Sciatic nerve (tissue), 2 donors: ENCODE data around the gene RASGRP4. TPM values are rescaled to one million over a fixed set of nuclear protein-coding genes. Genes with fewer than 3 reads are reported as not detected.
"Not testable (repeated sequence)": the region's sequence is repeated elsewhere in the genome, so short reads cannot be mapped to it uniquely, and the experiment has no call there.

Experiments used
- ATAC-seq: fragments of 200-7000 bp; cut with Tn5 transposase; one replicate; pipeline ENCODE4 v1.9.1; 2020; ENCODE audit warnings: mild to moderate bottlenecking, moderate library complexity
- DNase-seq: peaks from one replicate; pipeline ENCODE4 v3.0.0-alpha.2; 2020; ENCODE audit warnings: low spot score
- intact Hi-C: fragments of 100-400 bp; cut with DNase I; formaldehyde crosslinking; loops from one replicate; pipeline ENCODE4 v1.14.2; 2022
- total RNA-seq: library from RNA; stranded (reverse); fragmentation: NEBNext Ultra II Directional; extraction: Animal tissue kit (Norgen Biotek cat#: 25700); gene quantifications from one replicate; pipeline ENCODE4 v1.2.1, GENCODE V29; 2021
- donor health status: DM: no; HTN: no; CAD: no.
- donor health status: DM: no; HTN: no; CAD: no.

Gene RASGRP4
- total RNA-seq, 1 donor from 2014 or later = 7.0 TPM

GRCh38 chr19:38451629-38452028, 25.6 kb upstream of the RASGRP4 start:
- intact Hi-C loops = no loop called here
- DNase-seq (no peak), ATAC-seq (no peak)

- DNase-seq (no peak), ATAC-seq (no peak)
- intact Hi-C loops = no loop called here
Measured at GRCh38 chr19:38451036-38451435, 25.0 kb upstream of the RASGRP4 start.

- no peak for DNase-seq
- ATAC-seq = no peak
- intact Hi-C loops = no loop called here
Measured at GRCh38 chr19:38449518-38449917, 23.5 kb upstream of the RASGRP4 start.

- intact Hi-C loops = no loop called here
- DNase-seq (no peak), ATAC-seq (no peak)
Measured at GRCh38 chr19:38448225-38448624, 22.2 kb upstream of the RASGRP4 start.

- intact Hi-C loops = no loop called here
- ATAC-seq (no peak), DNase-seq (no peak)
Measured at GRCh38 chr19:38445362-38445761, 19.3 kb upstream of the RASGRP4 start.

- ATAC-seq = no peak
- intact Hi-C loops = no loop called here
Measured at GRCh38 chr19:38444026-38444425, 18.0 kb upstream of the RASGRP4 start.

GRCh38 chr19:38443458-38443999, 17.5 kb upstream of the RASGRP4 start:
- ATAC-seq (no peak), DNase-seq (no peak)
- intact Hi-C loops = no loop called here

More at GRCh38 chr19:38444026-38444425, 18.0 kb upstream of the RASGRP4 start:
- DNase-seq = no peak

GRCh38 chr19:38442736-38443135, 16.7 kb upstream of the RASGRP4 start:
- no peak for DNase-seq
- intact Hi-C loops = no loop called here
- no peak for ATAC-seq

- ATAC-seq = no peak
- no peak for DNase-seq
- intact Hi-C loops = no loop called here
Measured at GRCh38 chr19:38441657-38442348, 15.8 kb upstream of the RASGRP4 start.

- no peak for DNase-seq
- intact Hi-C loops = no loop called here
- no peak for ATAC-seq
Measured at GRCh38 chr19:38440592-38440991, 14.6 kb upstream of the RASGRP4 start.

- ATAC-seq (no peak), DNase-seq (no peak)
- intact Hi-C loops = no loop called here
Measured at GRCh38 chr19:38437917-38438316, 11.9 kb upstream of the RASGRP4 start.

GRCh38 chr19:38437295-38437694, 11.3 kb upstream of the RASGRP4 start:
- no peak for ATAC-seq
- intact Hi-C loops = no loop called here
- DNase-seq = no peak

- intact Hi-C loops = no loop called here
- ATAC-seq (peak; percentile 76), DNase-seq (no peak)
Measured at GRCh38 chr19:38434549-38435051, 8.6 kb upstream of the RASGRP4 start.

GRCh38 chr19:38433268-38433733, 7.3 kb upstream of the RASGRP4 start, which contains the start of gene RYR1:
TSS of gene RYR1 (plus strand) at chr19:38433691. CDS start at chr19:38433830, 139 bp downstream.
- intact Hi-C loops = no loop called here
- DNase-seq = peak; percentile 74
- ATAC-seq = peak; percentile 77

- no peak for ATAC-seq
- intact Hi-C loops = no loop called here
- DNase-seq = no peak
Measured at GRCh38 chr19:38430931-38431330, 4.9 kb upstream of the RASGRP4 start.

GRCh38 chr19:38429811-38430156, 3.8 kb upstream of the RASGRP4 start:
- ATAC-seq (no peak), DNase-seq (no peak)
- intact Hi-C loops = no loop called here

- DNase-seq = no peak
Measured at GRCh38 chr19:38429055-38429810, 3.2 kb upstream of the RASGRP4 start.

GRCh38 chr19:38427035-38427677, 1.1 kb upstream of the RASGRP4 start:
- intact Hi-C loops, ATAC-seq, DNase-seq: not testable (repeated sequence)

More at GRCh38 chr19:38429055-38429810, 3.2 kb upstream of the RASGRP4 start:
- intact Hi-C loops = no loop called here
- no peak for ATAC-seq

GRCh38 chr19:38425222-38425809, 703 bp downstream of the RASGRP4 start:
- ATAC-seq (no peak), DNase-seq (no peak)
- intact Hi-C loops = no loop called here
